ENCODE results near the gene SV2C.

Gene SV2C

GRCh38 chr5:76222318-76222717 lies 139.1 kb downstream of the SV2C start:
- Histone ChIP-seq H3K27ac (no peak overlapping the region), H3K4me1 (no peaks in the 10 kb centered on the region), H3K79me2 (no peaks in the 10 kb centered on the region), H3K36me3 (ENCODE audit: control insufficient read depth, insufficient read depth, low read length) (no peaks in the 10 kb centered on the region), H3K4me3 (ENCODE audit: low read depth, low read length) (no peak overlapping the region), H3K9me3 (ENCODE audit: control insufficient read depth, low read length) (no peaks in the 10 kb centered on the region), H3K4me2 (ENCODE audit: low read length) (no peak overlapping the region), H3K9ac (no peak overlapping the region), H3K27me3 (ENCODE audit: control insufficient read depth, insufficient read depth, low read length) (no peaks in the 10 kb centered on the region), H2AFZ (no peak overlapping the region)
- TF ChIP-seq CTCF (IDR thresholded peaks at IDR 0.05): no peak

DNA sequence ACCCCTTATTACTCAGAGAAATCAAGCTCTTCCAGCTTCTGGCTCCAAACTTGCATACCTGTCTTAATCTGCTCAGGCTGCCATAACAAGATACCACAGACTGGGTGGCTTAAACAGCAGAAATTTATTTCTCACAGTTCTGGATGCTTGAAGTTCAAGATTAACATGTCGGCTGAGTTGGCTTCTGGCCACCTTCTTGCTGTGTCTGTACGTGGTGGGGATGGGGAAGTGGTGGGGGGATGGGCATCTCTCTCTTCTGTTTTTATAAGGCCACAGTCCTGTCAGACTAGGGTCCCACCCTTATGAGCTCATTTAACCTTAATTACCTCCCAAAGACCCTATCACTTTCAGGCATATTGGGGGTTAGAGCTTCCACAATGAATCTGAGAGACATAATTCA lies 140.5 kb downstream of the SV2C start:
- no peaks in the 10 kb centered on the region for H3K36me3 ChIP-seq (ENCODE audit: control insufficient read depth, insufficient read depth, low read length)
- no peaks in the 10 kb centered on the region for H3K4me1 ChIP-seq
- no peak overlapping the region for H2AFZ ChIP-seq
- no peak overlapping the region for H3K4me2 ChIP-seq (ENCODE audit: low read length)
- no peak overlapping the region for H3K9ac ChIP-seq
- no peak overlapping the region for H3K27ac ChIP-seq
- H3K4me3 ChIP-seq (ENCODE audit: low read depth, low read length): no peak overlapping the region
- no peaks in the 10 kb centered on the region for H3K79me2 ChIP-seq
- no peak for TF ChIP-seq CTCF (IDR thresholded peaks at IDR 0.05)
- H3K9me3 ChIP-seq (ENCODE audit: control insufficient read depth, low read length): no peaks in the 10 kb centered on the region
- no peaks in the 10 kb centered on the region for H3K27me3 ChIP-seq (ENCODE audit: control insufficient read depth, insufficient read depth, low read length)

DNA sequence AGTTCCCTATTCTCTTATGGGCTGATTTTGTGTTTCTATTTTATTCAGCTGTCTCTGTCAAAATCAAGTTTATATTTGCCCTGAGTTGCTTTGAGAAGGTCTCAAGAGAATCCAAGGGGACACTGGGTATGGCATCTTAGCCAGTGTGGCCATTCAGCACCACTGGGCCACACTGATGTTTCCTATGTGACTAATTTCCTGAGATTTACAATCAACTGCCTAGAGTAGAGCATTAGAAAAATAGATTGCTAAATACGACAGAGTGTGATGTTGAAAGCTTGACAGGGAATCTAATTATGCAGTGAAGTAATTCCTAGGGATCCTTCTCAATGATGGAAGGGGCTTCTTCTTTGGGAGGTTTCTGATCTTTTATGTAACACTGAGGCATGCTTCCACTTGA lies 141.7 kb downstream of the SV2C start:
- Histone ChIP-seq H3K27ac (no peak overlapping the region), H3K4me2 (ENCODE audit: low read length) (no peak overlapping the region), H3K9ac (no peak overlapping the region), H3K27me3 (ENCODE audit: control insufficient read depth, insufficient read depth, low read length) (no peaks in the 10 kb centered on the region), H3K4me3 (ENCODE audit: low read depth, low read length) (no peak overlapping the region), H3K9me3 (ENCODE audit: control insufficient read depth, low read length) (no peaks in the 10 kb centered on the region), H3K4me1 (no peaks in the 10 kb centered on the region), H2AFZ (no peak overlapping the region), H3K36me3 (ENCODE audit: control insufficient read depth, insufficient read depth, low read length) (no peaks in the 10 kb centered on the region), H3K79me2 (no peaks in the 10 kb centered on the region)
- no peak for TF ChIP-seq CTCF (IDR thresholded peaks at IDR 0.05)

DNA sequence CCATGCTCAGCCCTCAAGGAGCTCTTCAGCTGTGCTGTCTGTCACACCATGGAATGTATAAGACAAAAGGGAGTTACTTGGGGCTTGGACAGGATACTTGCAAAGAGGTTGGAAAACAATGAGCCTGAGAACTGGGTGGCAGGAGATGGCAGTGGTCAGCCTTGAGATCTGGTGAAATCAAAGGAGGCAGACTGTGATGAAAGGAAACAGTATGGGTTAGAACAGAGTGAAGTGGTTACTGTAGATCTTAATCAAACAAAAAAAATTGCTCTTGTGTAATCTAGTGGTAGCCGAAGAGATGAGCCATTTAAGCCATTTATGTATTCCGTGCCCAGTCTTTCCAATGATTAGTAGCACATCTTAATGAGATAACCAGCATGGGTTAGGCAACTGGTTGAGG lies 142.2 kb downstream of the SV2C start:
- no peak overlapping the region for H3K4me2 ChIP-seq (ENCODE audit: low read length)
- no peak overlapping the region for H3K27ac ChIP-seq
- H2AFZ ChIP-seq: no peak overlapping the region
- H3K79me2 ChIP-seq: no peaks in the 10 kb centered on the region
- no peaks in the 10 kb centered on the region for H3K36me3 ChIP-seq (ENCODE audit: control insufficient read depth, insufficient read depth, low read length)
- no peaks in the 10 kb centered on the region for H3K9me3 ChIP-seq (ENCODE audit: control insufficient read depth, low read length)
- H3K9ac ChIP-seq: no peak overlapping the region
- no peaks in the 10 kb centered on the region for H3K27me3 ChIP-seq (ENCODE audit: control insufficient read depth, insufficient read depth, low read length)
- H3K4me3 ChIP-seq (ENCODE audit: low read depth, low read length): no peak overlapping the region
- no peak for TF ChIP-seq CTCF (IDR thresholded peaks at IDR 0.05)
- no peaks in the 10 kb centered on the region for H3K4me1 ChIP-seq

DNA sequence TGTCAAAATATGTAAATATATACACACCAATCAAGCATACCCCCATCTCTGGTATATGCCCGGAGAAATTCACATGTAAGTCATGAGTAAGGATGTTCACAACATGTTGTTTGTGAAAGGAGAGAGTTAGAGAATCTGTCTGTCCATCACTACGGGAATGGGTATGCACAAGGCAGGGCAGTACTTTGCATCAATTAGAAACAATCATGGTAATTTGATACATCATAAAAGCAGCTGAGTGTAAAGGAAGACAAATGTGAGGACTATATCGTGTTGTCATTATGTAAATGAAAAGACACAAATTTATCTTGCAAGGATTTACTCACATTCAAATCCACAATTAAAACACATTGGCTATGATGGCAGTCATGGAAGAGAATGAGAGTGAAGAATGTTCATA lies 146.7 kb downstream of the SV2C start:
- H3K4me3 ChIP-seq (ENCODE audit: low read depth, low read length): no peak overlapping the region
- H3K4me2 ChIP-seq (ENCODE audit: low read length): no peak overlapping the region

More for the DNA sequence above, 146.7 kb downstream of the SV2C start:
- Histone ChIP-seq H3K79me2 (no peaks in the 10 kb centered on the region), H3K9ac (no peak overlapping the region), H3K36me3 (ENCODE audit: control insufficient read depth, insufficient read depth, low read length) (no peaks in the 10 kb centered on the region), H3K27ac (no peak overlapping the region), H2AFZ (no peak overlapping the region), H3K9me3 (ENCODE audit: control insufficient read depth, low read length) (no peaks in the 10 kb centered on the region), H3K27me3 (ENCODE audit: control insufficient read depth, insufficient read depth, low read length) (no peaks in the 10 kb centered on the region), H3K4me1 (no peaks in the 10 kb centered on the region)
- no peak for TF ChIP-seq CTCF (IDR thresholded peaks at IDR 0.05)
